ENCODE measurements around the gene AIRE. TPM values are rescaled to one million over a fixed set of nuclear protein-coding genes. Genes with fewer than 3 reads are reported as not detected.

Gene AIRE
- total RNA-seq, 1 donor from 2014 or later: not detected

- ATAC-seq (ENCODE audit: low read depth) (no peak), DNase-seq (no peak)
- H3K27me3 Mint-ChIP-seq: no peaks in the 10 kb centered on the region
- no peaks in the 10 kb centered on the region for H3K36me3 Mint-ChIP-seq (ENCODE audit: low read depth)
- no peak overlapping the region for H3K4me3 Mint-ChIP-seq
- H3K9me3 Mint-ChIP-seq: no peaks in the 10 kb centered on the region
- H3K27ac Mint-ChIP-seq: no peak overlapping the region
- H3K4me1 Mint-ChIP-seq: peaks cover 60% of the 10 kb centered on the region
- no peak for TF ChIP-seq CTCF (IDR thresholded peaks at IDR 0.05)
- intact Hi-C loops (cut with micrococcal nuclease): no loop called here
- CTCF ChIA-PET: interaction anchor here (0.7 to 1.9 kb wide), 4 partner anchors 29 to 636 kb away, joined by 3 to 7 read pairs (median 3); no protein-coding TSS in a partner anchor
- POLR2A ChIA-PET: interaction anchor here (1.5 kb wide), 1 partner anchor 207 kb away, joined by 5 read pairs; no protein-coding TSS in a partner anchor
Measured at GRCh38 chr21:44296916-44297315, 11.2 kb downstream of the AIRE start.

- peaks cover 64% of the 10 kb centered on the region for H3K4me1 Mint-ChIP-seq
- H3K4me3 Mint-ChIP-seq: no peak overlapping the region
- CTCF ChIA-PET: interaction anchor here (0.7 to 1.9 kb wide), 7 partner anchors 27 to 635 kb away, joined by 3 to 7 read pairs (median 3); no protein-coding TSS in a partner anchor
- no peaks in the 10 kb centered on the region for H3K36me3 Mint-ChIP-seq (ENCODE audit: low read depth)
- no peaks in the 10 kb centered on the region for H3K27me3 Mint-ChIP-seq
- peak; percentile 61 for DNase-seq
- peak overlapping the region; percentile 46 for H3K27ac Mint-ChIP-seq
- POLR2A ChIA-PET: interaction anchor here (1.0 to 1.5 kb wide), 2 partner anchors 208 to 284 kb away, joined by 5 read pairs; no protein-coding TSS in a partner anchor
- H3K9me3 Mint-ChIP-seq: no peaks in the 10 kb centered on the region
- intact Hi-C loops (cut with micrococcal nuclease): loop anchor here (2.0 kb wide), 1 partner anchor 285 kb away; the partner anchor contains the start of gene TRAPPC10
- no peak for TF ChIP-seq CTCF (IDR thresholded peaks at IDR 0.05)
- ATAC-seq (ENCODE audit: low read depth): peak; percentile 41
Measured at GRCh38 chr21:44297525-44298290, 12.0 kb downstream of the AIRE start.

GRCh38 chr21:44298301-44298700, 12.6 kb downstream of the AIRE start:
- Mint-ChIP-seq H3K4me3 (peak overlapping the region; percentile 24), H3K27ac (peak overlapping the region; percentile 35), H3K9me3 (no peaks in the 10 kb centered on the region), H3K27me3 (no peaks in the 10 kb centered on the region), H3K4me1 (peaks cover 68% of the 10 kb centered on the region), H3K36me3 (ENCODE audit: low read depth) (no peaks in the 10 kb centered on the region)
- ATAC-seq (ENCODE audit: low read depth): no peak
- no peak for TF ChIP-seq CTCF (IDR thresholded peaks at IDR 0.05)
- ChIA-PET POLR2A (interaction anchor here (1.0 to 1.5 kb wide), 3 partner anchors 22 to 284 kb away, joined by 5 read pairs; no protein-coding TSS in a partner anchor), CTCF (interaction anchor here (0.8 to 1.1 kb wide), 3 partner anchors 28 to 44 kb away, joined by 3 to 5 read pairs (median 3); no protein-coding TSS in a partner anchor)
- no peak for DNase-seq
- intact Hi-C loops (cut with micrococcal nuclease): loop anchor here (2.0 kb wide), 1 partner anchor 286 kb away; the partner anchor contains the start of gene TRAPPC10

- Mint-ChIP-seq H3K4me3 (peak overlapping the region; percentile 86), H3K4me1 (peaks cover 76% of the 10 kb centered on the region), H3K27me3 (no peaks in the 10 kb centered on the region), H3K36me3 (ENCODE audit: low read depth) (peaks cover 3% of the 10 kb centered on the region), H3K9me3 (no peaks in the 10 kb centered on the region), H3K27ac (peak overlapping the region; percentile 95)
- ChIA-PET CTCF (interaction anchor here (0.6 kb wide), 1 partner anchor 213 kb away, joined by 5 read pairs; no protein-coding TSS in a partner anchor), POLR2A (interaction anchor here (1.2 kb wide), 1 partner anchor 23 kb away, joined by 5 read pairs; no protein-coding TSS in a partner anchor)
- no peak for ATAC-seq (ENCODE audit: low read depth)
- DNase-seq: no peak
- intact Hi-C loops (cut with micrococcal nuclease): loop anchor here (2.0 kb wide), 1 partner anchor 286 kb away; the partner anchor contains the start of gene TRAPPC10
- no peak for TF ChIP-seq CTCF (IDR thresholded peaks at IDR 0.05)
Measured at GRCh38 chr21:44299085-44299457, 13.4 kb downstream of the AIRE start.
